ENCODE measurements around the gene ZBTB5.

- no peak for TF ChIP-seq CTCF (IDR thresholded peaks at IDR 0.05)
- TF ChIP-seq POLR2A (IDR thresholded peaks at IDR 0.05), result no peak
These were observed 19.4 kb downstream of the ZBTB5 start for GRCh38 chr9:37445832-37446231.
